HG03575 (cell line): ENCODE measurements around the gene PARK7.
"Not testable (repeated sequence)": the region's sequence is repeated elsewhere in the genome, so short reads cannot be mapped to it uniquely, and the experiment has no call there.

ENCODE experiments used
- ATAC-seq: cut with Tn5 transposase; IDR thresholded peaks from one replicate; pipeline ENCODE4 v1.9.1; 2021; ENCODE audit not compliant: unreplicated experiment, insufficient number of reproducible peaks, low FRiP score; ENCODE audit errors: extremely low read depth

The PARK7 gene

DNA sequence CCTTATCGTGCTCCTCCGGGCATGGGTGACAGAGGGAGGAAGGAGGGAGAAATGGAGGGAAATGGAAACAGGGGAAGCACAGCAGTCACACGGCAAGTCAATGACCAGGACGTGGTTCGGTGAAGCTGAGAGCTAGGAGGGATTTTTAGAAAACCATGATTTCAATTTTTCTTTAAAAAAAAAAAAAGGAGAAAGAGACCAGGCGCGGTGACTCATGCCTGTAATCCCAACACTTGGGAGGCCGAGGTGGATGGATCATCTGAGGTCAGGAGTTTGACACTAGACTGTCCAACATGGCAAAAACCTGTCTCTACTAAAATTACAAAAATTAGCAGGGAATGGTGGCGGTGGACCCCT lies 20.1 kb upstream of the PARK7 start:
- ATAC-seq: no peak

DNA sequence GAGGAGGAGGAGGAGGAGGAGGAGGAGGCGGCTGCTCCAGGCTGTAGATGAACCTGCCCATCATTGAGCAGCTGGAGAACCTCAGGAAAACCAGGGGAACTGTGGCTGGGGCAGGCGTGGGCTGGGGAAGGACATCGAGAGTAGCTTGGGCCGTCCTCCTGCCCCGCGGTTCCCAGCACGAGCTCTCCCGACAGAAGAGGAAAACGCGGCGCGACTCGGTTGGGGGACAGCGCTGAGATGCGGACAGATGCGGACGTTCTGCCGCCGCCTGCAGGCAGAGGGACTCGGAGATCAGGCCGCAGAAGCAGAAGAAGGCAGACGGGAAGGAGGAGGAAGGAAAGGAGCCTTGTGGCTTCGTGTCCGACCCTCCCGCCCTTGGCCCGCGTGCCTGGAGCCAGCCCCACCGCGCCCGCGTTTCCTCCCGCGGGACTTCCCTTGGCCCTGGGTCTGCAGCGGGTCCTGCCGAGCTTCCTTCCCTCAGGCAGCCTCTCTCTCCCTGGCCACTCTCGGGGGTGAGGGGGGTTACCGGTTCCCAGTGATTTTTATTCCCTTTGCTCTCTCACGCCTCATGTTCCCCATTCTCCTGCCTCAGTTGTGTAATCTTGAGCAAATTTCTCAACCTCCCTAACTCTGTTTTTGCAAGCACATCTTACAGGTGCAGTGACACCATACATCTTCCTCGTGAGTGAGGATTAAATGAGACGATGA lies 19.1 kb upstream of the PARK7 start:
- ATAC-seq: no peak

DNA sequence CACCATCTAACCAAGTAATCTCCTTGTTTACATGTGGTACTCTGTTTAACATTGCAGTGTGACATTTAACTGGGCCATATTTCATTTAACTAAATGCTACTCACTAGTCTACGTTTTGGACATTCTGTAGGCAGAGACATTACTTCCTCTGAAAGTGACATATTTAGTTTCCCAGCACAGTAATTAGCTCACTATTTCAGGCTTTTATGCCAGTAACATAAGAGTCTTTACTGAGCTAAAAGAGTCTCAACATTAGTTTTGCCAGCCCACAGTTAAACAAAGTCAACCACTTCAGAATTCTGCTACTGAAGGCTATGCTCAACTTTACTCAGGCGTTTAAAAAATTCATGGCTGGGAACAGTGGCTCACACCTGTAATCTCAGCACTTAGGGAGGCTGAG lies 18.3 kb upstream of the PARK7 start:
- ATAC-seq: no peak

DNA sequence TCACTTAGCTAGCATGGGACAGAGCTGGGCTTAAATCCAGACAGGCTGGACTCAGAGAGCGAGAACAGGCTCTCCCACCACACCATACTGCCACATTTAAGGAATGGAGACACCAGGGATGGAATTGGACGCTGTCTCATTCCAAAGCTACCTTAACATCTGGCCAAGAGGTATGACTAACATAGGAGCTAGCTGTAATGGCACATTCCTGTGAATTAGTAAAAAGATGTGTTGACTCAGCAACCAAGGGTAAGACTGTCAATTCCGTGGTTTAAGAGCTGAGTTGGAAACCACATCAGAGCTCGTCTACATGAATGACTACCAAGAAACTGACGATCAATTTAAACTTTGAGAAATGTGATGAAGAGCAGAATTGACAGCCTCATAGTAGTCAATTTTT lies 12.6 kb upstream of the PARK7 start:
- no peak for ATAC-seq

DNA sequence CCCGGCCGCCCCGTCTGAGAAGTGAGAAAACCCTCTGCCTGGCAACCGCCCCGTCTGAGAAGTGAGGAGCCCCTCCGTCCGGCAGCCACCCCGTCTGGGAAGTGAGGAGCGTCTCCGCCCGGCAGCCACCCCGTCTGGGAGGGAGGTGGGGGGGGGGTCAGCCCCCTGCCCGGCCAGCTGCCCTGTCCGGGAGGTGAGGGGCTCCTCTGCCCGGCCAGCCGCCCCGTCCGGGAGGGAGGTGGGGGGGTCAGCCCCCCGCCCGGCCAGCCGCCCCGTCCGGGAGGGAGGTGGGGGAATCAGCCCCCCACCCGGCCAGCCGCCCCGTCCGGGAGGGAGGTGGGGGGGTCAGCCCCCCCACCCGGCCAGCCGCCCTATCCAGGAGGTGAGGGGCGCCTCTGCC lies 8.7 kb upstream of the PARK7 start:
- ATAC-seq: not testable (repeated sequence)

DNA sequence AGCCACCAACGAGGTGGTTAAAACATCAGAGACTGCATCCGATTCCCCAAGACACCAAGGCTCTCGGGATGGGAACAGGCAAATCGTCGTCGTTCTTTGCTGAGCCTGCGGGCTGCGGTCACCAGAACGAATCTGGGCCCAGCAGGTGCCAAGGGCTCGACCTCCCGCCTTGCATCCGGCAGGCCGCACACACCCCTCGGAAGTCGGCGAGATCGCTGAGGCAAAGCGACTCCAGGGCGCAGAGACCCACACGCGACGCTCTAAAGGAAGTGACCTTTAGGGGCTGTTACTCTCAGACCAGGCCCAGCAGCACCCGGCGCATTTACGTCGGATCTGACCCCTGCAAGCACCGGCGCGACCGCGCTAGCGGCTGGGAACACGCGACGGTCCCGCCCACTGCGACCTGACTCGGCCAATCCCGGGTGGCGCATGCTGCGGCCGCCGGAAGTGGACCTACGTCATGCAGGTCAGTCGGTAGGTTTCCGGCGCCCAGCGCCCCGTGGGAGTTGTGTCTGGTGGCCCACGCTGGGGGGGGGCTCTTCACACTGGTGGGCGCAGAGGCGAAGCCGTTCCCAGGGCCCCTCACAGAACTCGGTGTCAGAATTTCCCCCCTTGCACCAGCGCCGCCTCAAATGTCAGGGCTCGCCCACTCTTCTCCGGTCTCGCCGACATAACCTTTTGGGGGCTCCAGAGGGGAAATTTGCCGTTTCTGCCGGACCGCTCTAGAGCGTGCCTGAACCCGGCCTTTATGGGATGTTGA lies 7.5 kb upstream of the PARK7 start:
- ATAC-seq: peak; percentile 48

DNA sequence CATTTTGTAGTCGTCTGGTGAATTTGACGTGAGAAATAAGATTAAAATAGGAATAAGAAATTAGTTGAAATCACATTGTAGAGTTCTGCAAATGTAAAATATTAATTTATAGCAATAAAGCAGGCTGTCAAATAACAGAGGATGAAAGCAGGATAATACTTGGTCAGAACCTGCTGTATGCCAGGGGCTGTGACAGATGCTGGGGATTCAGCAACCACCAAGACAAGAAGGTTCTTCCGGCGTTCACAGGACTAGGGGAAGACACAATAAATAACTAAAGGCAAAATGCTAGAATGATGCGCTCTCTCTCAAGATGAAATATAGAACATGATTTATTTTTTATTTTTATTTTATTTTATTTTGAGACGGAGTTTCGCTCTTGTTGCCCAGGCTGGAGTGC lies 6.8 kb upstream of the PARK7 start:
- no peak for ATAC-seq

GRCh38 chr1:7956218-7957032 lies 5.1 kb upstream of the PARK7 start:
- no peak for ATAC-seq

DNA sequence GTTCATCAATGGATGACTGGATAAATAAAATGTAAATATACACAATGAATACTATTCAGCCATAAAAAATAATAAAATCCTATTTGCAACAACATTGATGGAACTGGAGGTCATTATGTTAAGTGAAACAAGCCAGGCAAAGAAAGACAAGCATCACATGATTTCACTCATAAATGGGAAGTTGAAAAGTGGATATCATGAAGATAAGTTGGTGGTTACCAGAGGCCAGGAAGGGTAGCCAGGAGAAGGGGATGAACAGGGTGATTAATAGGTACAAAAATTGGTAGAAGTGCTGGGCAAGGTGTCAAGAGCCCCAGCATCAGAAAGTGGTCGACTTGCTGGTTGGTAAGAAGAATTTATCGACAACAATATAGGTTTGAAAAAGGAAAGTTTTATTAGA lies 1.3 kb upstream of the PARK7 start:
- ATAC-seq: no peak

- ATAC-seq: peak; percentile 6
These were observed 670 bp upstream of the PARK7 start for GRCh38 chr1:7960867-7961215.

DNA sequence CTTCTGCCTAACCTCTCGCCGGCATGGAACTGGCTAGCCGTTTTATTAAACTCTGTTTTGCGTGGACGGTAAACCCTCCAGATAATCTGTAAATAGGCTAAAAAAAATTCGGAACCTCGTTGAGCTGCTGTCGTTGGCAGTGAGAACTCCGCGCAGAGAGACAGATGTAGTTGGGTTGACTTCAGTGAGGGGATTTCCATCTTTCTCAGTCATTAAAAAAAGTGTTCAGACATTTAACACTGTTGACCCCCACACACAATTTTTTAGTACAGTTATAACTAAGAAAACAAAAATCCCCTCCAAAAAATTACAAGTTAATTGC lies 464 bp downstream of the PARK7 start:
- no peak for ATAC-seq

DNA sequence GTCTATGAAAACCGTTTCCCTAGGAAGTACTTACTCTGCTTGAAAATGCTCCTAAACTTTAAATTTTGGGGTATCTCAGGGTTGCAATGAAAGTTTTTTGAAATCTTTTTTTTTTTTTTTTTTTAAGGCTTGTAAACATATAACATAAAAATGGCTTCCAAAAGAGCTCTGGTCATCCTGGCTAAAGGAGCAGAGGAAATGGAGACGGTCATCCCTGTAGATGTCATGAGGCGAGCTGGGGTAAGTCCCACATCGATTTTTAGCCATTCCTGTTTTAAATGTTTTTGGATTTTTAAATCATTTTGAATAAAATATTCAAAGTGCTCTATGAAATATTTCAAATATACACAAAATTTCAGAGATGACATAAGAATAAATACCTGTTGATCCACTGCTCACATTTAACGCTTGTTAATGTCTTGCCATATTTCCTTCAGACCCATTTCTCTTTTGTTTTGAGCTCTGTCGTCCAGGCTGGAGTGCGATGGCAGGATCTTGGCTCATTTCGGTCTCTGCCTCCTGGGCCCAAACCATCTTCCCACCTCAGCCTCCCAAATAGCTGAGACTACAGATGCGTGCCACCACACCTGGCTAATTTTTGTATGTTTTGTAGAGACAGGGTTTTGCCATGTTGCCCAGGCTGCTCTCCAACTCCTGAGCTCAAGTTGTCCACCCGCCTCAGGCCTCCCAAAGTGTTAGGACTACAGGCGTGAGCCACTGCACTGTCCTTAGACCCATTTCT lies 1.3 kb downstream of the PARK7 start:
- ATAC-seq: no peak

GRCh38 chr1:7963378-7963730 lies 1.8 kb downstream of the PARK7 start:
- ATAC-seq: not testable (repeated sequence)

GRCh38 chr1:7963841-7964240 lies 2.3 kb downstream of the PARK7 start:
- not testable (repeated sequence) for ATAC-seq

DNA sequence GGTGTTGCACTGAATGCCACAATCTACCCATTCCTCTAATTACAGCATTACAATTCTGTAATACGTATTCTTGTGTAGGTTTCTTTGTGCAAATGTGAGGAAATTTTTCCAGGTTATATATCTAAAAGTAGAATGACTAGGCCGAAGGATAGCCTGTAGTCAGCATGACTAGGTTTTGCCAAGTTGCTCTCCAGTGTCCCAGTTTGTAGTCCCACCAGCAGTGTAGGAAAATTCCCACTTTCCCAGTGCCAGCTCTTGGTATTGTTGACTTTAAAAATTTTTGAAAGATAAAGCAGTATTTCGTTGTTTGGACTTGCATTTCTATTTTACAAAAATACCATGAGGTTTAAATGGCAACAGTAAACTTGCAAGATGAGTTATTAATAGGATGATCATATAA lies 3.0 kb downstream of the PARK7 start:
- no peak for ATAC-seq

- no peak for ATAC-seq
These were observed 5.7 kb downstream of the PARK7 start for GRCh38 chr1:7967196-7967595.

GRCh38 chr1:7967651-7968050 lies 6.1 kb downstream of the PARK7 start:
- no peak for ATAC-seq

DNA sequence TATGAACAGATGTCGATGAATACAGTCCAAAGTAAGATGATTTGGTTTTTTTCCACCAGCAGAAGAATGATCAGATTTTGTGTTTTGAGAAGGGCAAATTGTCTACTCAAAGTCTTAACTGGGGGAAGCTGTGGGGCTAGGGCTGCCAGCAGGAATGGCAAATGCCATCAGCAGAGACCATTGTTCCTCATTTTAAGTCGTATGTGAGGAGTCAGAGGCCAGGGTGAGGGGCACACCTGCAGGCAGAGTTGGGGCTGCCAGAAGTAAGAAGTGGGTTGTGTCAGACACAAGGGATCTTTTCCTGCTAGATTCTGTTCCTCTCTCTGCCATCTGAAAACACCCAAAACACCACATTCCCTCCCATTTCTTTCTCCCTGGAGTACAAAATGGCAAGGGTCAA lies 8.7 kb downstream of the PARK7 start:
- no peak for ATAC-seq

GRCh38 chr1:7971024-7971423 lies 9.5 kb downstream of the PARK7 start:
- ATAC-seq: no peak

- ATAC-seq: no peak
These were observed 10.8 kb downstream of the PARK7 start for GRCh38 chr1:7972285-7972684.
